Prostate gland (tissue), 1 donor: ENCODE measurements around the gene SEPTIN2.
A peak's percentile ranks its signal among the peaks of the same experiment; 100 is the strongest.

ENCODE experiments used
- POLR2A ChIP-seq: fragments of 450-650 bp; IDR thresholded peaks from one replicate; pipeline ENCODE4 v1.6.1; 2016; ENCODE audit warnings: antibody characterized with exemption, mild to moderate bottlenecking
- POLR2AphosphoS5 ChIP-seq: sonication (generic); formaldehyde crosslinking; IDR thresholded peaks from one replicate; pipeline ENCODE4 v1.6.1; 2017; ENCODE audit warnings: antibody characterized with exemption

- TF ChIP-seq POLR2A (no peak), POLR2AphosphoS5 (peak; percentile 41)
These were observed 45.8 kb upstream of the SEPTIN2 start for GRCh38 chr2:241269707-241270520.
